HG03108 (cell line): ENCODE measurements around the gene DLG1.

Experiments used
- ATAC-seq: cut with Tn5 transposase; IDR thresholded peaks from one replicate; pipeline ENCODE4 v1.9.1; 2021; ENCODE audit warnings: moderate library complexity; ENCODE audit not compliant: unreplicated experiment

The DLG1 gene

GRCh38 chr3:197002701-197003454 is 295.5 kb downstream of the DLG1 start:
- peak; percentile 73 for ATAC-seq

GRCh38 chr3:197001972-197002700 is 296.3 kb downstream of the DLG1 start:
- ATAC-seq = peak; percentile 8

- ATAC-seq = no peak
These were observed 297.1 kb downstream of the DLG1 start for GRCh38 chr3:197001106-197001971.

GRCh38 chr3:197000211-197000610 is 298.2 kb downstream of the DLG1 start:
- no peak for ATAC-seq

- no peak for ATAC-seq
These were observed 299.2 kb downstream of the DLG1 start for GRCh38 chr3:196998966-196999760.

GRCh38 chr3:196997311-196997710 is 301.1 kb downstream of the DLG1 start:
- ATAC-seq = no peak

- no peak for ATAC-seq
These were observed 301.8 kb downstream of the DLG1 start for GRCh38 chr3:196996454-196997265.

- no peak for ATAC-seq
These were observed 302.6 kb downstream of the DLG1 start for GRCh38 chr3:196995646-196996355.

- no peak for ATAC-seq
These were observed 303.4 kb downstream of the DLG1 start for GRCh38 chr3:196995027-196995426.

GRCh38 chr3:196994056-196994455 is 304.4 kb downstream of the DLG1 start:
- no peak for ATAC-seq
